HS-5 (cell line): ENCODE data around the gene DNAH9.

Experiments
- DNase-seq: peaks from one replicate; pipeline ENCODE4 v3.0.0-alpha.2; 2012; ENCODE audit warnings: low read depth

The DNAH9 gene

DNA sequence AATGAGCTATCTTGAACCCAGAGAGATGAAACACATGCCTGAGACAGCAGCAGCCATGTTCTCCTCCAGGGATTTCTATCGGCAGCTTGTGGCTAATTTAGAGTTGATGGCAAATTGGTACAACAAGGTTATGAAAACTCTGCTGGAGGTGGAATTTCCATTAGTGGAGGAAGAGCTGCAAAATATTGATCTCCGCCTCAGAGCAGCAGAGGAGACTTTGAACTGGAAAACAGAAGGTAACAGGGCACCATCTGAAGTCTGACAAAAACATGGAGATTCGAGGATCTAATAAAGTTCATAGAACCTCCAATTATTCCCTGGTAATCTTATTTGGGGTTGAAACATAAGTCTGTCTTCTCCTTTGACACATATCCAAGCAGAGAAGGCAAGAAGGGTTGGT, 52.8 kb downstream of the DNAH9 start:
- no peak for DNase-seq

DNA sequence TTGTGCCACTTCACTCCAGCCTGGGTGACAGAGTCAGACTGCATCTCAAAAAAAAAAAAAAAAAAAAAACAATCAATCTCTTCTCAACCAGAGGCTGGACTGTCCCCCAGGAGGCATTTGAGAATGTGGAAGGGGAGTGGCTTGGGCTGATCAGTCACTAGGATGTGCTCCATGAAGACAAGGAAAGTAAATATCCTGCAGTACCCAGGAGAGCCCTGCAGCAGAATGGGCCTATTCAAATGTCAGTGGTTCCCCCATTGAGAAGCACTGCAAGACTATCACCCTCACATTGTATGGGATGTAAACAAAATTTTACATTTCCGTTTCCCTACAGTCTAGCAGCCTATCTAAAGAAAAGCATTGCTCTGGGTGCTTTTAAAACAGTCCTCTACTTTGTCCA, 70.3 kb downstream of the DNAH9 start:
- no peak for DNase-seq

DNA sequence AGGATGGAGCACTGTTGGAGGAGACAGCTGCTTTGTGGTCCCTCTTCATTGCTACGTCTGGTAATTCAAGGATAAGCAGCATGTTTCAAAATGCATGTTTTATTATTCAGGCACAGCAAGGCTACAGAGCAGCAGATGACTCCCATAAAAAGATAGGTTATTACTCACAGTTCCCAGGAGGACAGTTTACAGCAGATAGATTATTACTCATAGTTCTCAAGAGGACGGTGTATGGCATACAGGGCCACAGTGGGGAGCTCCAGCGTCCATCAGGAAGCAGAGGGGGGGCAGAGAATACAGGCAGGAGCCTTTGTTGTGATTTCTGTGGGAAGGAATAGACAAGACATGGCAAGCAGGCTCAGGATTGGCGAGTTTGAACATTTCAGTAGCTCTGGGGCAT, 72.9 kb downstream of the DNAH9 start:
- no peak for DNase-seq

DNA sequence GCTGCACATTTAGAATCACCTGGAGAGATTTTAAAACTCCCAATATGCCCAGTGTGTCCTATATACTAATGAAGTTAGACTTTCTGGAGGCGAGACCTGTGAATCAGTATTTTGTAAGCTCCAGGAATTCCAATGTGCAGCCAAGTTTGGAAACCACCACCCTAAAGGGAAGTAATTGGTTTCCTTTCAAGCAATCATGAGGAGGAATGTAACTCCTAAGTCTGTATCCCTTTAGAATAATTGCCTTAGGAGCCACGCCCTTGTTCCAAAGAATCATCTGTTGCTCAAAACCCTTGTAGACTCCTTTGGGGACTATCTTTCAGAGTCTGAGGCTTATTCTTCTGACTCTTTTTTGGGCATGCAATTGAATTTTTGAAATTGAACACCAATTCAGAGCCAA, 84.4 kb downstream of the DNAH9 start:
- DNase-seq, result no peak

DNA sequence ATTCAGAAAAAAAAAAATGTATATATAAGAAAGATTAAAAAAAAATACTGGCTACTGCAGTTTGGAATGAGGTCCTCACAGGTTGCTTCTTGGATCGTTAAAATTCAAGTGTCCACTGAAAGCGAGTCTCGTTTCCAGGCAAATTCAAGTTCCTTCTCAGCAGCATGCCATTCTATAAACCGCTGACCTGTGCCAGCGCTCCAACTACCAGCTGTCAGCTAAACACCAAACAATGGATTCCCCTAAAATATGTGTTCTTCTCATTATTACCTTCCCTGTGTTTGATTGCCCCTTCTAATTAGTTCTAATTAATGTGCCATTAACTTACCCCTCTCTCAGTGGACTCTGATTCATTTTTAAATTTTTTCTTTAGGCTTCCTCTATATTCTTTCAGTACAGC, 92.4 kb downstream of the DNAH9 start:
- DNase-seq, result no peak

DNA sequence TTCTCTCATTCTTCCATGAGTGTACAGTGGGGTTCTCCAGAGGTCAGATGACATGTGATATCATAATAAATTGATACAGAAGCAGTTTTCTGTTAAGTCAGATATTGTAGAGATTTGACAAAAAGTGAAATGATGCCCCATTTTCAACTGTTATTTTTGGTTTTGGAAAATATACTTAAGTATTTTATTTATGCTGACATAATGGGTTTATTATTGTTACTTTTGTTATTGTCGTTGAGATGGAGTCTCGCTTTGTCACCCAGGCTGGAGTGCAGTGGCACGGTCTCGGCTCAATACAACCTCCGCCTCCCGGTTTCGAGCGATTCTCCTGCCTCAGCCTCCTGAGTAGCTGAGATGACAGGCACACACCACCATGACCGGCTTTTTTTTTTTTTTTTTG, 94.4 kb downstream of the DNAH9 start:
- no peak for DNase-seq

DNA sequence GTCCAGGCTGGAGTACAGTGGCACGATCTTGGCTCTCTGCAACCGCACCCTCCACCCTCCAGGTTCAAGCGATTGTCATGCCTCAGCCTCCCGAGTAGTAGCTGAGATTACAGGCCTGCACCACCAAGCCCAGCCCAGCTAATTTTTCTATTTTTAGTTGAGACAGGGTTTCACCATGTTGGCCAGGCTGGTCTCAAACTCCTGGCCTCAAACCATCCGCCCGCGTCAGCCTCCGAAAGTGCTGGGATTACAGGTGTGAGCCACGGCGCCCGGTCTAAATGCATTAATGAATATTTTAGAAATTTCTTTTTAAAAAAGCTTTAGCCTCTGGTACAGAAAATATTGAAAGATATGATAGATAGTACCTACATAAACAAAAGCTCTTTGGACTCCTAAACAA, 95.0 kb downstream of the DNAH9 start:
- no peak for DNase-seq

DNA sequence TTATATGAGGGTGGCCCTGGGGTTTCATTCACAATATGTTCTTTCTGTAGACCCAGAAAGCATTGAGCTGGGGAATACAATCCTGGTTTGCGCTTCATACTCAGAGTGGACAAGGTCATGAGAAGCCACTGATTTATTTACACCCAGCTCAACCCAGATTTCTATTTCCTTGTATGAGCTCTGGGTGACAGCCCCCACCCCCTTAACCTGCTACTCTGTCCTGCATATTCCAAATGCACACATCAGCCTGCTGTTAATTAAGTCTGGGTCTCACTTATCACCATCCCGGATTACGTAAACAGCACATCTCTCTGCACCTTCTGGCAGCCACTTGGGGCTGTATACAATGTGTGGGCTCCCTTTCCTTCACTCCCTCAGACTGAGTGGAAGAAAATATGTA, 102.4 kb downstream of the DNAH9 start:
- DNase-seq, result no peak

DNA sequence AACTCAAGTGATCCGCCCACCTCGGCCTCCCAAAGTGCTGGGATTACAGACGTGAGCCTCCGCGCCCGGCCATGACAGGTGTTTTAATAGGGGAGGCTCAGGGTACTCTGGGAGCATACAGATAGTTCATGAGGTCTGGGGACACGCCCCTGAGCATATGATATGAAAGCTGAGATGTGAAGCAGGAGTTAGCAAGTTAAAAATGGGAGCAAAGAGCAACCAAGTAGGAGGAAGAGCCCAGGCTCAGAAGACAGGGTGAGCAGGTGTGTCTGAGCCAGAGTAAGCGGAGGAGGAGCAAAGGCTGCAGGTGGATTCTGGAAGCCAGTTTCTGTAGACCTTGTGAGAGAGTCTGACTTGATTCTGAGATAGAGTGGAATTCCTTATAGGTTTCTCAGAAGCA, 103.6 kb downstream of the DNAH9 start:
- no peak for DNase-seq

DNA sequence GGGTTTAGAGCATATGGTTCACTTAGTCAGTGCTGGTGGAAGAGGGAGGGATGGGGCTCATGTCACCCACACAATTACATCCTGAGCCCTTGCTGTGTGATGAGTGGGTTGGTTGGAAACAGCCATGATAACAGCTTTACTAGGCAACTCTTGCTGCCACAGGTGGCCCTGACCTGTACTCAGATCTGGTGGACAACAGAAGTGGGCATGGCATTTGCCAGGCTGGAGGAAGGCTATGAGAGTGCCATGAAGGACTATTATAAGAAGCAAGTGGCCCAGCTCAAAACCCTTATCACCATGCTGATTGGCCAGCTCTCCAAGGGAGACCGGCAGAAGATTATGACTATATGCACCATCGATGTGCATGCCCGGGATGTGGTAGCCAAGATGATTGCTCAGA, 105.8 kb downstream of the DNAH9 start:
- DNase-seq, result no peak

DNA sequence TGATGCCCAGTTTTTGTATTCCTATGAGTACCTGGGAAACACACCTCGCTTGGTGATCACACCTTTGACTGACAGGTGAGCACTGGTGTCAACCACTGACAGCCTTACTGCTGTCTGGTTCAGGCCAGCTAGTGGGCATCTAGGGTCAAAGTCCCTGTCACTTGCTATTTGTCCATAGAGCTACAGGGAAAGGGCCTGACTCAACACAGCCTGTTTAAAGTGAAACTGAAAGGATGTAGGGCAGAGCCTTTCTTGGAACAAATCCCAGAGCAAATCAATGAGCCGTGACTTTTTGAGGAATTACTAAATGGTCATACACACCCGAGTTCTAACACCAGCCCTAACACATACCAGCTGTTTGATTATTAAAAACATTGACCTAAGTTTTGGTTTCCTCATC, 106.8 kb downstream of the DNAH9 start:
- DNase-seq, result no peak

DNA sequence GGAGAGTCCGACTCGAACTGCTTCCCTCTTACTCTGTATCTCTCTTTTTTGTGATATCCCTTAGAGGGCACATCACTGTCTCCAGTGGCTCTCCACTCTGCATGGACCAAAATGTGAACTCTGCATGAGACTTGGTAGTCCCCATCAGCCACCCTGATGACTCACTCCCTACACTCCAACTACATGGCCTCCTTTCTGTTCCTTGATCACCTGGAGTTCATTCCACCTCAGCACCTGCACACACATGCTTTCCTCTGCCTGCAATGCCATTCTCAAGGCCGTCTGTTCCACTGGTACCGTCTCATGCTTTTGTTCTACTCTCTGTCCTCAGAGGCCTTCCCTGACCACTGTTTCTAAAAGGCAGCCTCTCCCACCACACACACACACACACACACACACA, 109.3 kb downstream of the DNAH9 start:
- DNase-seq, result no peak

DNA sequence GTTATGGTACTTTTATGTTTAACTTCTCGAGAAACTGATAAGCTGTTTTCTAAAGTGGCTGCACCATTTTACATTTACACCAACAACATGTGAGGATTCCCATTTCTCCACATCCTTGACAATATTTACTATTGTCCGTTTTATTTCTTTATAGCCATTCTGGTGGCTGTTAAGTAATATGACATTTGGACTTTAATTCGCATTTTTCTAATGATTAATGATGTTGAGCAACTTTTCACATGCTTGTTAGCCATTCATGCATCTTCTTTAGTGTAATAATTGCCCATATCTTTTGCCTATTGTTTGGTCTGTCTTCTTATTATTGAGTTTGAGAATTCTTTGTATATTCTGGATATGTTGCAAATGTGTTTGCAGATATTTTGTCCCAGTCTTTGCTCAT, 114.2 kb downstream of the DNAH9 start:
- DNase-seq, result no peak

DNA sequence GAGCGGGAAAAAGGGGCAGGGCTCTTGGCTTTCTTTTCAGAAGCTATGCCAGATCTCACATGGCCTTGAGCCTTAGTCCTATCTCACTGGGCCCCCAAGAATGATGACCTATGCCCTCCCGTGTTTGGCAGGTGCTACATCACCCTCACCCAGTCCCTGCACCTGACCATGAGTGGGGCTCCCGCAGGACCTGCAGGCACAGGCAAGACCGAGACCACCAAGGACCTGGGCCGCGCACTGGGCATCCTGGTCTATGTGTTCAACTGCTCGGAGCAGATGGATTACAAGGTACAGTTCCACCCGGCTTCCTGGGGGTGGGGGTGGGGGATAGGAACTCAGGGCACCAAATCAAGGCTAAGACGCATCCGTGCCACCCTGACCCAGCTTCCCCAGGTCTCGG, 120.9 kb downstream of the DNAH9 start:
- DNase-seq, result no peak

DNA sequence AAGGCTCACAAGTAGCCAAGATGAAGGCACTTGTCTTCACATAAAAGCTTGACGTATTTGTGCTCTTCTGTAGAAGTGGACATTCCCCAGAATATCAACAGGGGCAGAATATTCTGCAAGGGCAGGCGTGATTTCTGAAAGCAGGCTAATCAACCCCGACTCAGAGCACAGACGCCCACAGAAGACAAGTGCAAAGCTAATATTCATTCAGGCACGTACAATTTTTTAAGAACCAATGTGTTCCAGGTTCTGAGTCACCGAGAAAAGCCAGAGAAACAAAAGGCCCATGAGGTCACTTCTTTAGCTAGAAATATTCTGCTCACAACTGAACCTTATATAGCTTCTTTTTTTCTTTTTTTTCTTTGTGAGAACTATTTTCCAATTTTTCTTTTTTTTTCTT, 121.6 kb downstream of the DNAH9 start:
- no peak for DNase-seq

DNA sequence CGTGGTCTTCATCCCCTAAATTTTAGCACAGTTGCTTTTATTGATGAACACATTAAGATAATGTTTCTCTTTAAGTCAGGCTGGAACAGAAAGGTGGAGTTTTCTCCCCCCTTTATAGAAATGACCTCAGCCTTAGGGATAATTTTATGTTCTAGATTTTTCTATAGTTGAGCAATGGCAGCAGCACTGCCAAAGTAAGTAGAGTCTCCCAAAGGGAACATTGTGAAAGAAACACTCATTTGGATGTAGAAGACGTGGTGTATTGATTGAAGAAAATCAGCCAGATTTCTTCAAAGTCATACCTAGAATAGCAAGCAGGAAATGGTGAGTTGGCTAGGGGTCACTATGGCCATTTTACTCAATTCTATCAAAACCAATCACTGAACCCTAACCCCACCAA, 122.5 kb downstream of the DNAH9 start:
- DNase-seq, result no peak

DNA sequence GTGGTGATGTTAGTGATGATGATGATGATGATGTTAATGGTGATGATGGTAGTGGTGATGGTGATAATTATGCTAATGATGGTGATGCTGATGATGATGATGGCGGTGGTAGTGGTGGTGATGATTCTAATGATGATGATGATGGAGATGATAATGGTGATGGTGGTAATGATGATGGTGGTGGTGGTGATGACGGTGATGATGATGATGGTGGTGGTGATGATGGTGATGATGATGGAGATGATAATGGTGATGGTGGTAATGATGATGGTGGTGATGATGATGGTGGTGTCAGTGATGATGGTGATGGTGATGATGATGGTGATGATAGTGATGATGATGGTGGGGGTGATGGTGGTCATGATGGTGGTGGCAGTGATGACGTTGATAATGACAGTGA, 132.5 kb downstream of the DNAH9 start:
- no peak for DNase-seq

DNA sequence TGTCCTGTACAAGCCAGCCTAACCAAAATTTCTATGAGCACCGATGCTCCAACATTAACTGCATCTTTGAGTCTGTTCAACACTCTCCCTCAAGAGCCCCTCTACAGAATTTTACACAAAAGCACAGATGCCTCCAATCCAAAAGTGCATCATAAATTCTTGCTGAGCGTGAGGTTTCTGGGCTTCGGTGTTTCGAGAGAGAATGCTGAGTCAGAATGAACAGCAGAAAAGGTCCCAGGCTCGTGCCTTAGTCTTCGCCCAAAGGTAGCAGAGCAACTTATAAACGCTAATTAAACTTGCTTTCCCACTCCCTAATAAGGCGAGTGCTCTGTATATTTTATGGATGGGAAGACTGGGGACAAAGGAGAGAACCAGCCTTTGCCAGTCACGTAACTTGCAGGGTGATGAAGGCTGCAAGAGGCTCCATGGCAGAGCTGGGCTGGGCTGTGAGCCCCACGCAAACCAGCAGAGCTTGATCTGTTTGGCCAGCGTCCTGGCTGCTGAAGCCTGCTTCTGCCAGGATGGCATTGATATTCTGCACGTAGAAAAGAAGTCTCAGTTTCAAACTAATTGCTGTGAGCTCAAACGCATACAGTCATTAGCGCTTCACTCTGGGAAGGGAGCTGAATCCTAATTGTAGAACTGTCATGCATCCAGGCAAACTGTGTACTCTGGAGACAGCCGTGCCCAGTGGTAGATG, 138.5 kb downstream of the DNAH9 start:
- no peak for DNase-seq

DNA sequence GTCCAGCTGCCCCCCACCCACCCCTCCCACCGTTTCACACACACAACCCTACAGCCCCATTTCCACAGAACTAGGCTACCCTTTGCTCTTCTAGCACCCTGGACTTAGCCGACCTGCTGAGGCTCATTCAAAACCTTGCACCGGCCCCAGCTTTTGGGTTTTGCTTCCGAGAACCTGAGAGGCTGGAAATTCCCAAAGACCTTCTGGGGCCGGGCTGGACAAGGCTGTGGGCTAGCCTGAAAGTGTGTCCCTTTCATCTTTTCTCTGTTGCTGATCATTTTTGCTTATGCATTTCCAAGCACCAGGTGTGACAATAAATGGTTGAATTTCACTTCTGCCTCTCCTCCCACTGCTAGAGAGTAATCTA, 139.0 kb downstream of the DNAH9 start:
- no peak for DNase-seq

DNA sequence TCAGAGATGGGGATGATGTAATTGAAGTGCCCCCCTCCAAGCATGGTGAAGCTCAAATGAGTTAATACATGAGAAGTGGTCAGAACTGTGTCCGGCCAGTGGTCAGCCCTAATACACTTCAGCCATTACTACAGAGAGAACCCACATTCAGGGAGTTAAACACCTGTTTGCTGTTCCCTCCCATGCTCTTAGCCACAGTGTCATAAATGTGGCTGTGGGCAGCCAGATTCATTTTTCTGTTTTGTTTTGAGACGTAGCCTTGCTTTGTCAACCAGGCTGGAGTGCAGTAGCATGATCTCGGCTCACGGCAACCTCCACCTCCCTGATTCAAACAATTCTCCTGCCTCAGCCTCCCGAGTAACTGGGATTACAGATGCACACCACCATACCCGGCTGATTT, 139.9 kb downstream of the DNAH9 start:
- DNase-seq, result no peak

DNA sequence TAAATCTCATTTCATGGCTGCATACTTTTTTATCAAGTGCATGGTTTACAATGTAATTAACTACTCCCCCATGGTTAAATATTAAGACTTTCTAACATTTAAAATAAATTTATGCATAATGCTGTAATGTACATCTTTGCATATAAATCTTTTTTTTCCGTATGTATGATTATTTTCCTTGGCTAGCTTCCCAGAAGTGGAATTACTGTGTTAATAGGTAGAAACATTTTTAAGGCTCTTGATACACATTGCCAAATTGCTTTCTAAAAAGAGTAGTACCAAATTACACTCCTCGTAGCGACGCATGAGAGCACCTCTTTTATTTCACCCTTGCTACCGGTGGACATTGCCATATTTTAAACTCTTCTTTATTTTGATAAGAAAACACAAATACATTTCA, 141.1 kb downstream of the DNAH9 start:
- DNase-seq, result no peak

DNA sequence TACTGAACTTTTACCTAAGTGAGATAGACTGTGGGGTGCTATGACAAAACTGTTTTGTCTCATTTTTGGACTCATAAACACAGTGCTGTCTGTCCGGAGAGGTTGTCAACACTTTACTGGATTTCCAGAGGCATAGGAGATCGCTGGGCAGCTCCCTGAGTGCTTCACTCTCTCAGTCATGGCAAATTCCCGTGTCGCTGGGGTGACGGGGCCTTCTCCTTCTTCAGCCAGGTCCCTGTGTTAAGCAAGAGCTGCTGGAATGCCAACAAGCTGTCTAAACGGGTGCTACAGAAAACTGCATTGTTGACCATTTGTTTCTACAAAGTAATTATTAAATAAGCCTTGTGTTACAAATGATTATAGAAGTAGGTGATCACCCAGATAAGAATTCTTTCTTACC, 141.6 kb downstream of the DNAH9 start:
- no peak for DNase-seq

DNA sequence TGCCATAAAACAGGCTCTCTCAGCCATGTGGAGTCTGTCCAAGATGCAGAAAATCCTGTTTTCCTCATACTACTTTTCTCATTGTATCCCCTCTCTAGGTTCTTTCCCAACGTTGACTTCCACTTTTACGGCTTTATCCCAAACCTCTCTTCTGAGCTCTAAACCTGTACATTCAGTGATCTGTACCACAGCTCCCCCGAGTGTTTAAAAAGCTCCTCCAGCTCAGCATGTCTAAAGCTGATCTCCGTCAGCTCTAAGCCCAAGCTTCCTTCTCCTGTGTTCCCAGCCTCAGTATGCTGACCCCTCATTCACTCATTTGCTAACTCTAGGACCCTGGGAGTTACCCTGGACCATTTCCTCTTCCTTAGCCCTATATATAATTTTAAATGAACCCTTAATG, 144.6 kb downstream of the DNAH9 start:
- DNase-seq, result no peak

DNA sequence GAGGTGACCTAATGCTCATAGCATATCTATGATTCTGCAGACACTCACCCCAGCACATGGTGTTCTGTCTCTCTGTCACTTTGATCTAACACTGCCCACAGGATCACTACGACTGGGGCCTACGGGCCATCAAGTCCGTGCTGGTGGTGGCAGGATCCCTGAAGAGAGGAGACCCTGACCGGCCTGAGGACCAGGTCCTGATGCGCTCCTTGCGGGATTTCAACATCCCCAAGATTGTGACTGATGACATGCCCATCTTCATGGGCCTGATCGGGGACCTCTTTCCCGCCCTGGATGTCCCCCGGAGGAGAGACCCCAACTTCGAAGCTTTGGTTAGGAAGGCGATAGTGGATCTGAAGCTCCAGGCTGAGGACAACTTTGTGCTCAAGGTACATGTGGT, 146.4 kb downstream of the DNAH9 start:
- no peak for DNase-seq

DNA sequence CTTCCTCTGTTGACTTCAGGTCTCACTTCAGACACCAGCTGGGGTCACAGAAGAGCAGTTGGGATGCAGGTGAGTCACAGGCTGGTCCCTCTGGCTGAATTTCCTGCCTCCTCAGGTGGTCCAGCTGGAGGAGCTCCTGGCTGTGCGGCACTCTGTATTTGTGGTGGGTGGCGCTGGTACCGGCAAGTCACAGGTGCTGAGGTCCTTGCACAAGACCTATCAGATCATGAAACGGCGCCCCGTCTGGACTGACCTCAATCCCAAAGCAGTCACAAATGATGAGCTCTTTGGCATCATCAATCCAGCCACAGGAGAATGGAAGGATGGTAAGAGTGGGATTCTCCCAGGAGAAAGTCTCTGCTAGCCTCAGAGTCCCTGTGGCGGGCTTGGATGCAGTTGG, 149.2 kb downstream of the DNAH9 start:
- DNase-seq, result no peak
